Epidermal melanocyte (primary cell): ENCODE results near the gene ZBTB49.
A peak's percentile ranks its signal among the peaks of the same experiment; 100 is the strongest.
"Not testable (repeated sequence)": the region's sequence is repeated elsewhere in the genome, so short reads cannot be mapped to it uniquely, and the experiment has no call there.

ENCODE experiments used
- DNase-seq: peaks from one replicate; pipeline ENCODE4 v3.0.0; 2011; ENCODE audit warnings: low spot score; ENCODE audit not compliant: insufficient read length

ZBTB49 gene

GRCh38 chr4:4323705-4324534, 33.9 kb downstream of the ZBTB49 start:
- DNase-seq = no peak

DNA sequence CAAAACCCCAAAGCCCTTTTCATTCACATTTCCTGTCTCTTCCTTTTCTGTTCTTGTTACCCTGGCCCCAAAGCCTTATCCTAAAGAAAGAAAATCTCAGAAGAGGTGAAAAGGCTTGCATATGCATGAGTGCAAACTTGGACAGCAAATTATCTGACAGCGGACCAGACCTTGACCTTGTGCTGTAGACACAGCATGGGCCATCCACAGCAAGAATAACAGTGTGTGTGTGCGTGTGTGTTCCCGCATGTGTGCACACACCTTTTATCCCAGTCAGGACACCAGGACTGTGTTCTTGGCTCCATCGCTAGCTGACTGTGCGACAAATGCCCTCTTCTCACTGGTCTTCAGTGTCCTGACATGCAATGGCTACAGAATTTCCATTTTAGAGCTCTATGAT, 35.3 kb downstream of the ZBTB49 start:
- no peak for DNase-seq

DNA sequence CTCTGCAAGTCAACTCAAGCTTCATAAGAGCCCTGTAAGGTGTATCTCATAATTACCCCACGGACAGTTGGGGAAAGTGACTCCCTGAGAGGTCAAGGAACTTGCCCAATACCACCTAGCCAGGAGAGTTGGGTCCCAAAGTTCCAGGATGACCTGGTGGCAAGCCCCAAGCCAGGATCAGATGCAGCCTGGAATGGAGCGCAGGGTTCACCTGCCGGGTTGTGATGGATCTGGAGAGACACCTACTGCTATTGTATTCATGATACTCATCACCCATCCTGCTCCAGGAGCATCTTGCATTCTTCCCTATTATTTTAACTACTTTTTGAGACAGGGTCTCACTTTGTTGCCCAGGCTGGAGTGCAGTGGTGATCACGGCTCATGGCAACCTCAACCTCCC, 36.1 kb downstream of the ZBTB49 start:
- DNase-seq = no peak

- DNase-seq = no peak
Observed at GRCh38 chr4:4327652-4328121, 37.6 kb downstream of the ZBTB49 start.

- DNase-seq = no peak
Observed at GRCh38 chr4:4328206-4328605, 38.2 kb downstream of the ZBTB49 start.

DNA sequence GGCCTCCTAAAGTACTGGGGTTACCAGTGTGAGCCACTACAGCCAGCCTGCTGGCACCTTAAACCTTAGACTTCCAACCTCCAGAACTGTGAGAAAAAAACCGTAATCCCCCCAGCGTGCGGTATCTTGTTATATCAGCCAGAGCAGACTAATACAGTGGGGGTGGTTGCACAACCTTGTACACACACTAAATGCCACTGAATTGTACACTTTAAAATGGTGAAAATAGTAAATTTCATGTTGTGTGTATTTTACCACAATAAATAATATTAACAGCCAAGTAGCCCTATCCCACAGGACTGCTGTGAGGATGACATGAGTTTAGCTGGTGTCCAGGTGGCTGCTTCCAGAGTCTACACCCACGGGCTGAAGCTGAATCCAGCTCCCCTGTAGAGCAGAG, 38.8 kb downstream of the ZBTB49 start:
- DNase-seq = no peak

- DNase-seq = no peak
Observed at GRCh38 chr4:4329496-4329895, 39.4 kb downstream of the ZBTB49 start.

- DNase-seq = no peak
Observed at GRCh38 chr4:4330794-4331193, 40.7 kb downstream of the ZBTB49 start.

DNA sequence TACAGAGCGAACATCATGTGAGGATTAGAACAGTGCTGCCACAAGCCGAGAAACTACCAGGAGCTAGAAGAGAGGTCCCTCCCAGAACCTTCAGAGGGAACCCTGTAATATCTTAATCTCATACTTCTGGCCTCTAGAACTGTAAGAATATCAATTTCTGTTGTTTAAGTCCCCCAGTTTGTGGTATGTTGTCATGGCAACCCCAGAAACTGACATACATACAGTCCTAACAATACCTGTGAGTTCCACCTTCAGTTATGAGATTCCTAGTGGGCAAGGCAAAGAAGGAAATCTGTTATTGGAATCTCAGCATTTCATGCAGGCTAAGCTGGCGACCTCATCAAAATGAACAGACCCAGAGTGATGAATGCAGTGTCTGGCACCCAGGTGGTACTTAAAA, 42.5 kb downstream of the ZBTB49 start:
- DNase-seq = no peak

DNA sequence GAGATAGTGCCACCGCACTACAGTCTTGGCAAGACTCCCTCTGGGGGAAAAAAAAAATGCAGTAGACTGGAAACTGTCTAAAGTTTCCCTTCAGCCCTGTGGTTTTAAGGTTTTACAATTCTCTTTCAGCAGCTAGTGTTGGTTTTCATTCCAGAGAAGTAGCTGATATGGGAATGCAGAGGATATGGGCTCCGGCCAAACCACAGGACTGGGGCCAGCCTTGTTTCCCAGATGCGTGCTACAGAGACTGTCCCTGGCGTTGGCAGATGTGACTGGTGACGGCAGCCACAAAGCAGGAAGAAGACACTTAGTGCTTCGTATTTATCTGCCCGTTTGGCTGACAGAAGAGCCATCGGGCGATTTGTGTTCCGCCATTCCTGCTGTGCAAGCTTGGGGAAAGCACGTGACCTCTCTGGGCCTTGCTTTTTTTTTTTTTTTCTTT, 43.2 kb downstream of the ZBTB49 start:
- DNase-seq = peak; percentile 91

DNA sequence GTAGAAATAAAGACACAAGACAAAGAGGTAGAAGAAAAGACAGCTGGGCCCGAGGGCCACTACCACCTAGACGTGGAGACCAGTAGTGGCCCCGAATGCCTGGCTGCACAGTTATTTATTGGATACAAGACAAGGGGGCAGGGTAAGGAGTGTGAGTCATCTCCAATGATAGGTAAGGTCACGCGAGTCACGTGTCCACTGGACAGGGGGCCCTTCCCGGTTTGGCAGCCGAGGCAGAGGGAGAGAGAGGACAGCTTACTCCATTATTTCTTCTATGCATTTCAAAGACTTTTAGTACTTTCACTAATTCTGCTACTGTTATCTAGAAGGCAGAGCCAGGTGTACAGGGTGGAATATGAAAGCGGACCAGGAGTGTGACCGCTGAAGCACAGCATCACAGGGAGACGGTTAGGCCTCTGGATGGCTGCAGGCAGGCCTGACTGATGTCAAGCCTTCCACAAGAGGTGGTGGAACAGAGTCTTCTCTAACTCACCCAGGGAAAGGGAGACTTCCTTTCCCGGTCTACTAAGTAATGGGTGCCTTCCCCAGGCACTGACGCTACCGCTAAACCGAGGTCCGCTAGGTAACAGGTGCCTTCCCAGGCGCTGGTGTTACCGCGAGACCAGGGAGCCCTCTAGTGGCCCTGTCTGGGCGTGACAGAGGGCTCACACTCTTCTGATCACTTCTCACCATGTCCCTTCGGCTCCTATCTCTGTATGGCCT, 44.9 kb downstream of the ZBTB49 start:
- no peak for DNase-seq

GRCh38 chr4:4338210-4339001, 48.4 kb downstream of the ZBTB49 start:
- DNase-seq = no peak

- no peak for DNase-seq
Observed at GRCh38 chr4:4339504-4340085, 49.5 kb downstream of the ZBTB49 start.

- DNase-seq = no peak
Observed at GRCh38 chr4:4341861-4342650, 52.0 kb downstream of the ZBTB49 start.

- DNase-seq = no peak
Observed at GRCh38 chr4:4343038-4343437, 53.0 kb downstream of the ZBTB49 start.

GRCh38 chr4:4344915-4345527, 55.0 kb downstream of the ZBTB49 start:
- no peak for DNase-seq

- no peak for DNase-seq
Observed at GRCh38 chr4:4347585-4347984, 57.5 kb downstream of the ZBTB49 start.

- not testable (repeated sequence) for DNase-seq
Observed at GRCh38 chr4:4348585-4348984, 58.5 kb downstream of the ZBTB49 start.

GRCh38 chr4:4349867-4350266, 59.8 kb downstream of the ZBTB49 start:
- DNase-seq = no peak

- no peak for DNase-seq
Observed at GRCh38 chr4:4350909-4351308, 60.9 kb downstream of the ZBTB49 start.
